Hypothalamus (tissue), 51 donors: ENCODE data around the gene MIB2.
A peak's percentile ranks its signal among the peaks of the same experiment; 100 is the strongest.
"Not testable (repeated sequence)": the region's sequence is repeated elsewhere in the genome, so short reads cannot be mapped to it uniquely, and the experiment has no call there.

Experiments
- DNase-seq, 51 donors: peaks; one replicate each; lab custom pipeline; 2025; lab: John Stamatoyannopoulos, UW

The MIB2 gene

GRCh38 chr1:1615256-1616044, at the start of gene MIB2:
TSS of gene MIB2 (plus strand) at chr1:1615500. CDS start at chr1:1623453, 7,953 bp downstream.
- DNase-seq = peak; percentile 52 to 98 (median 94)

- DNase-seq = no peak
These were observed 48.0 kb upstream of the MIB2 start for GRCh38 chr1:1567152-1567875.

- DNase-seq = peak in 1 of 51 donors; percentile 7
These were observed 47.4 kb upstream of the MIB2 start for GRCh38 chr1:1567891-1568291.

GRCh38 chr1:1569341-1569740, 46.0 kb upstream of the MIB2 start:
- DNase-seq = no peak

- DNase-seq = peak in 34 of 51 donors; percentile 44 to 89 (median 72)
These were observed 41.2 kb upstream of the MIB2 start for GRCh38 chr1:1573843-1574720.

GRCh38 chr1:1574721-1575537, 40.4 kb upstream of the MIB2 start, which contains the start of gene SSU72:
TSS of gene SSU72 (minus strand) at chr1:1574863. CDS start at chr1:1574557, 306 bp downstream.
- DNase-seq = peak; percentile 38 to 90 (median 80)

- no peak for DNase-seq
These were observed 37.8 kb upstream of the MIB2 start for GRCh38 chr1:1577367-1578011.

- no peak for DNase-seq
These were observed 36.8 kb upstream of the MIB2 start for GRCh38 chr1:1578371-1578940.

GRCh38 chr1:1582585-1583346, 32.5 kb upstream of the MIB2 start:
- no peak for DNase-seq

GRCh38 chr1:1583347-1584010, 31.8 kb upstream of the MIB2 start:
- DNase-seq = no peak

GRCh38 chr1:1591452-1591851, 23.8 kb upstream of the MIB2 start:
- DNase-seq = no peak

GRCh38 chr1:1593834-1594601, 21.3 kb upstream of the MIB2 start:
- no peak for DNase-seq

GRCh38 chr1:1594602-1595260, 20.6 kb upstream of the MIB2 start:
- no peak for DNase-seq

- not testable (repeated sequence) for DNase-seq
These were observed 20.0 kb upstream of the MIB2 start for GRCh38 chr1:1595341-1595740.

GRCh38 chr1:1596493-1597274, 18.6 kb upstream of the MIB2 start:
- DNase-seq = no peak
